Esophagus mucosa (tissue), 1 donor: Measurements from ENCODE around the gene TNFSF11. TPM values are rescaled to one million over a fixed set of nuclear protein-coding genes. Genes with fewer than 3 reads are reported as not detected.
"Not testable (repeated sequence)": the region's sequence is repeated elsewhere in the genome, so short reads cannot be mapped to it uniquely, and the experiment has no call there.

Experiments
- ATAC-seq: fragments of 200-7000 bp; cut with Tn5 transposase; one replicate; pipeline ENCODE4 v1.9.1; 2020
- total RNA-seq: library from RNA; stranded (reverse); gene quantifications from one replicate; pipeline ENCODE4 v1.2.4, GENCODE V29; 2023
- donor health status: DM: yes; HTN: yes; CAD: no.

TNFSF11 gene
- total RNA-seq: 0.20 TPM

- peak; percentile 43 for ATAC-seq
These were observed at the start of gene TNFSF11 for GRCh38 chr13:42574011-42574410. Gene TNFSF11 (plus strand): TSS chr13:42574152. CDS start chr13:42574304, 152 bp downstream.

- ATAC-seq: no peak
These were observed 49.4 kb upstream of the TNFSF11 start for GRCh38 chr13:42524487-42525034.

- no peak for ATAC-seq
These were observed 48.9 kb upstream of the TNFSF11 start for GRCh38 chr13:42525035-42525504.

- ATAC-seq: no peak
These were observed 47.7 kb upstream of the TNFSF11 start for GRCh38 chr13:42526276-42526675.

- ATAC-seq: no peak
These were observed 47.1 kb upstream of the TNFSF11 start for GRCh38 chr13:42526804-42527203.

GRCh38 chr13:42532561-42533335, 41.2 kb upstream of the TNFSF11 start:
- ATAC-seq: no peak

- no peak for ATAC-seq
These were observed 40.7 kb upstream of the TNFSF11 start for GRCh38 chr13:42533336-42533591.

GRCh38 chr13:42534785-42535184, 39.2 kb upstream of the TNFSF11 start:
- no peak for ATAC-seq

- no peak for ATAC-seq
These were observed 35.0 kb upstream of the TNFSF11 start for GRCh38 chr13:42538996-42539395.

- ATAC-seq: peak; percentile 26
These were observed 34.3 kb upstream of the TNFSF11 start for GRCh38 chr13:42539670-42540069.

GRCh38 chr13:42543215-42543797, 30.6 kb upstream of the TNFSF11 start:
- ATAC-seq: no peak

GRCh38 chr13:42544246-42544926, 29.6 kb upstream of the TNFSF11 start:
- no peak for ATAC-seq

GRCh38 chr13:42545842-42546241, 28.1 kb upstream of the TNFSF11 start:
- no peak for ATAC-seq

GRCh38 chr13:42547612-42548011, 26.3 kb upstream of the TNFSF11 start:
- ATAC-seq: no peak

- ATAC-seq: peak; percentile 36
These were observed 25.0 kb upstream of the TNFSF11 start for GRCh38 chr13:42548731-42549551.

GRCh38 chr13:42549552-42549936, 24.4 kb upstream of the TNFSF11 start:
- ATAC-seq: no peak

GRCh38 chr13:42551611-42552010, 22.3 kb upstream of the TNFSF11 start:
- no peak for ATAC-seq

GRCh38 chr13:42553098-42554046, 20.6 kb upstream of the TNFSF11 start:
- no peak for ATAC-seq

- no peak for ATAC-seq
These were observed 14.9 kb upstream of the TNFSF11 start for GRCh38 chr13:42559057-42559456.

- not testable (repeated sequence) for ATAC-seq
These were observed 14.3 kb upstream of the TNFSF11 start for GRCh38 chr13:42559573-42560218.

- not testable (repeated sequence) for ATAC-seq
These were observed 13.6 kb upstream of the TNFSF11 start for GRCh38 chr13:42560320-42560719.
